ENCODE results near the gene BTG1. TPM values are rescaled to one million over a fixed set of nuclear protein-coding genes. Genes with fewer than 3 reads are reported as not detected.

The BTG1 gene
- total RNA-seq, 1 experiment from 2014 or later = 2.0 TPM

GRCh38 chr12:92122941-92123779 lies 22.5 kb downstream of the BTG1 start:
- no peak for DNase-seq
- Histone ChIP-seq H3K27me3 (no peaks in the 10 kb centered on the region), H3K4me3 (no peak overlapping the region), H3K9me3 (peaks cover 4% of the 10 kb centered on the region; the same call in 1 of the 2 replicates), H3K36me3 (no peaks in the 10 kb centered on the region; the same call in 1 of the 2 replicates)

- H3K27me3 ChIP-seq = no peaks in the 10 kb centered on the region
- DNase-seq = no peak
- no peak overlapping the region for H3K4me3 ChIP-seq
- H3K9me3 ChIP-seq = peaks cover 4% of the 10 kb centered on the region; the same call in 1 of the 2 replicates
- H3K36me3 ChIP-seq = no peaks in the 10 kb centered on the region; the same call in 1 of the 2 replicates
Measured at GRCh38 chr12:92121826-92122225, 23.8 kb downstream of the BTG1 start.

- Histone ChIP-seq H3K9me3 (peaks cover 4% of the 10 kb centered on the region; the same call in 1 of the 2 replicates), H3K36me3 (no peaks in the 10 kb centered on the region; the same call in 1 of the 2 replicates), H3K27me3 (no peaks in the 10 kb centered on the region), H3K4me3 (no peak overlapping the region)
- DNase-seq = no peak
Measured at GRCh38 chr12:92118826-92119536, 26.7 kb downstream of the BTG1 start.

- no peak overlapping the region for H3K4me3 ChIP-seq
- DNase-seq = no peak
- H3K9me3 ChIP-seq = peaks cover 1% of the 10 kb centered on the region; the same call in 1 of the 2 replicates
- no peaks in the 10 kb centered on the region for H3K36me3 ChIP-seq
- no peaks in the 10 kb centered on the region for H3K27me3 ChIP-seq
Measured at GRCh38 chr12:92114834-92115233, 30.8 kb downstream of the BTG1 start.

- no peak overlapping the region for H3K4me3 ChIP-seq
- no peaks in the 10 kb centered on the region for H3K27me3 ChIP-seq
- H3K36me3 ChIP-seq = no peaks in the 10 kb centered on the region
- no peaks in the 10 kb centered on the region for H3K9me3 ChIP-seq
- no peak for DNase-seq
Measured at GRCh38 chr12:92111256-92111655, 34.4 kb downstream of the BTG1 start.

- no peaks in the 10 kb centered on the region for H3K27me3 ChIP-seq
- no peak for DNase-seq
- no peak overlapping the region for H3K4me3 ChIP-seq
- H3K36me3 ChIP-seq = no peaks in the 10 kb centered on the region
- no peaks in the 10 kb centered on the region for H3K9me3 ChIP-seq
Measured at GRCh38 chr12:92110083-92110640, 35.5 kb downstream of the BTG1 start.

GRCh38 chr12:92109613-92110012 lies 36.0 kb downstream of the BTG1 start:
- no peaks in the 10 kb centered on the region for H3K9me3 ChIP-seq
- no peaks in the 10 kb centered on the region for H3K27me3 ChIP-seq
- no peaks in the 10 kb centered on the region for H3K36me3 ChIP-seq
- DNase-seq = no peak
- H3K4me3 ChIP-seq = no peak overlapping the region

- peak; percentile 9 for DNase-seq
- no peak overlapping the region for H3K4me3 ChIP-seq
Measured at GRCh38 chr12:92108651-92109050, 37.0 kb downstream of the BTG1 start.

GRCh38 chr12:92107621-92108131 lies 38.0 kb downstream of the BTG1 start:
- no peak for DNase-seq
- Histone ChIP-seq H3K27me3 (no peaks in the 10 kb centered on the region), H3K4me3 (no peak overlapping the region), H3K9me3 (no peaks in the 10 kb centered on the region), H3K36me3 (no peaks in the 10 kb centered on the region)

More at GRCh38 chr12:92108651-92109050, 37.0 kb downstream of the BTG1 start:
- no peaks in the 10 kb centered on the region for H3K9me3 ChIP-seq
- H3K27me3 ChIP-seq = no peaks in the 10 kb centered on the region
- H3K36me3 ChIP-seq = no peaks in the 10 kb centered on the region

GRCh38 chr12:92107094-92107493 lies 38.6 kb downstream of the BTG1 start:
- DNase-seq = no peak
- no peaks in the 10 kb centered on the region for H3K9me3 ChIP-seq
- H3K27me3 ChIP-seq = no peaks in the 10 kb centered on the region
- H3K36me3 ChIP-seq = no peaks in the 10 kb centered on the region
- H3K4me3 ChIP-seq = no peak overlapping the region

- Histone ChIP-seq H3K36me3 (no peaks in the 10 kb centered on the region), H3K9me3 (no peaks in the 10 kb centered on the region), H3K27me3 (no peaks in the 10 kb centered on the region), H3K4me3 (no peak overlapping the region)
- no peak for DNase-seq
Measured at GRCh38 chr12:92105676-92106075, 40.0 kb downstream of the BTG1 start.

GRCh38 chr12:92105110-92105509 lies 40.5 kb downstream of the BTG1 start:
- Histone ChIP-seq H3K27me3 (no peaks in the 10 kb centered on the region), H3K36me3 (no peaks in the 10 kb centered on the region), H3K9me3 (no peaks in the 10 kb centered on the region), H3K4me3 (no peak overlapping the region)
- no peak for DNase-seq

- no peak for DNase-seq
- Histone ChIP-seq H3K4me3 (no peak overlapping the region), H3K9me3 (no peaks in the 10 kb centered on the region), H3K27me3 (no peaks in the 10 kb centered on the region), H3K36me3 (no peaks in the 10 kb centered on the region)
Measured at GRCh38 chr12:92102606-92103005, 43.0 kb downstream of the BTG1 start.

GRCh38 chr12:92098594-92099380 lies 46.9 kb downstream of the BTG1 start:
- Histone ChIP-seq H3K36me3 (no peaks in the 10 kb centered on the region), H3K4me3 (no peak overlapping the region), H3K9me3 (no peaks in the 10 kb centered on the region), H3K27me3 (no peaks in the 10 kb centered on the region)
- DNase-seq = no peak

GRCh38 chr12:92096346-92097136 lies 49.1 kb downstream of the BTG1 start:
- Histone ChIP-seq H3K36me3 (no peaks in the 10 kb centered on the region), H3K9me3 (no peaks in the 10 kb centered on the region), H3K4me3 (no peak overlapping the region), H3K27me3 (no peaks in the 10 kb centered on the region)
- no peak for DNase-seq

GRCh38 chr12:92094751-92095161 lies 50.9 kb downstream of the BTG1 start:
- peak; percentile 15 for DNase-seq
- H3K36me3 ChIP-seq = no peaks in the 10 kb centered on the region
- H3K9me3 ChIP-seq = no peaks in the 10 kb centered on the region
- H3K4me3 ChIP-seq = no peak overlapping the region
- no peaks in the 10 kb centered on the region for H3K27me3 ChIP-seq

All from MG63 (cell line).